Calu3 (cell line): ENCODE data around the gene FOXE3. TPM values are rescaled to one million over a fixed set of nuclear protein-coding genes. Genes with fewer than 3 reads are reported as not detected.

Experiments
- BruUV-seq: library from RNA; stranded (reverse); fragments of 400-500 nt; replicated peaks from 2 replicates; lab custom pipeline; 2021; lab: Mats Ljungman, UMichigan
- CTCF ChIA-PET: fragments of 300-600 bp; sonication (Branson Sonifier 250); formaldehyde crosslinking; loops from one replicate; lab custom pipeline; 2022; ENCODE audit warnings: antibody characterized with exemption; lab: Charles Lee
- DNase-seq: peaks from one replicate; pipeline ENCODE4 v3.0.0; 2022
- H3K27ac Mint-ChIP-seq: one replicate; pipeline ENCODE4 v1.8.0; 2022; ENCODE audit warnings: mixed read lengths; ENCODE audit not compliant: unreplicated experiment
- H3K27me3 Mint-ChIP-seq: one replicate; pipeline ENCODE4 v1.8.0; 2022; ENCODE audit warnings: mixed read lengths; ENCODE audit not compliant: unreplicated experiment
- H3K36me3 Mint-ChIP-seq: one replicate; pipeline ENCODE4 v1.8.0; 2022; ENCODE audit warnings: mild to moderate bottlenecking, moderate library complexity, mixed read lengths; ENCODE audit not compliant: insufficient read depth, unreplicated experiment
- H3K4me1 Mint-ChIP-seq: one replicate; pipeline ENCODE4 v1.8.0; 2022; ENCODE audit warnings: mild to moderate bottlenecking, low read depth, mixed read lengths; ENCODE audit not compliant: unreplicated experiment
- H3K4me3 Mint-ChIP-seq: one replicate; pipeline ENCODE4 v1.8.0; 2022; ENCODE audit warnings: mild to moderate bottlenecking, low read depth, moderate library complexity, mixed read lengths; ENCODE audit not compliant: unreplicated experiment
- H3K9me3 Mint-ChIP-seq: one replicate; pipeline ENCODE4 v1.8.0; 2022; ENCODE audit warnings: low read depth, mixed read lengths; ENCODE audit not compliant: unreplicated experiment
- CTCF ChIP-seq: fragments of 200-600 bp; IDR thresholded peaks from one replicate; pipeline ENCODE4 v1.8.0; 2022; ENCODE audit warnings: antibody characterized with exemption; ENCODE audit not compliant: unreplicated experiment
- intact Hi-C: fragments of 100-400 bp; cut with micrococcal nuclease; formaldehyde crosslinking; loops from one replicate; pipeline ENCODE4 v1.10.0; 2022; ENCODE audit not compliant: unreplicated experiment
- total RNA-seq: library from RNA; stranded (reverse); gene quantifications from 2 replicates; pipeline ENCODE4 v1.2.3, GENCODE V29; 2022

The FOXE3 gene
- total RNA-seq, 1 experiment from 2014 or later: not detected

- H3K36me3 Mint-ChIP-seq: no peaks in the 10 kb centered on the region
- H3K27ac Mint-ChIP-seq: no peak overlapping the region
- BruUV-seq: no TSS peak
- H3K4me3 Mint-ChIP-seq: no peak overlapping the region
- no peak for TF ChIP-seq CTCF
- H3K4me1 Mint-ChIP-seq: no peaks in the 10 kb centered on the region
- DNase-seq: no peak
- peaks cover 71% of the 10 kb centered on the region for H3K27me3 Mint-ChIP-seq
- intact Hi-C loops: no loop called here
- CTCF ChIA-PET: no interaction called here
- no peaks in the 10 kb centered on the region for H3K9me3 Mint-ChIP-seq
Observed at GRCh38 chr1:47407481-47407880, 8.6 kb upstream of the FOXE3 start.

GRCh38 chr1:47409311-47410067 lies 6.6 kb upstream of the FOXE3 start:
- Mint-ChIP-seq H3K4me3 (no peak overlapping the region), H3K27ac (no peak overlapping the region), H3K27me3 (peaks cover 62% of the 10 kb centered on the region), H3K4me1 (no peaks in the 10 kb centered on the region), H3K9me3 (no peaks in the 10 kb centered on the region), H3K36me3 (no peaks in the 10 kb centered on the region)
- no peak for DNase-seq
- TF ChIP-seq CTCF: no peak
- BruUV-seq: no TSS peak
- CTCF ChIA-PET: no interaction called here
- intact Hi-C loops: no loop called here

GRCh38 chr1:47410068-47410455 lies 6.0 kb upstream of the FOXE3 start:
- Mint-ChIP-seq H3K36me3 (no peaks in the 10 kb centered on the region), H3K9me3 (no peaks in the 10 kb centered on the region), H3K4me1 (no peaks in the 10 kb centered on the region), H3K4me3 (no peak overlapping the region), H3K27me3 (peaks cover 62% of the 10 kb centered on the region), H3K27ac (no peak overlapping the region)
- BruUV-seq: no TSS peak
- CTCF ChIA-PET: no interaction called here
- intact Hi-C loops: no loop called here
- no peak for TF ChIP-seq CTCF
- no peak for DNase-seq

- intact Hi-C loops: no loop called here
- no peak for TF ChIP-seq CTCF
- Mint-ChIP-seq H3K9me3 (no peaks in the 10 kb centered on the region), H3K27ac (no peak overlapping the region), H3K27me3 (peaks cover 68% of the 10 kb centered on the region), H3K4me1 (no peaks in the 10 kb centered on the region), H3K4me3 (no peak overlapping the region), H3K36me3 (no peaks in the 10 kb centered on the region)
- CTCF ChIA-PET: no interaction called here
- BruUV-seq: no TSS peak
- no peak for DNase-seq
Observed at GRCh38 chr1:47411436-47411835, 4.6 kb upstream of the FOXE3 start.
